ENCODE results near the gene FFAR3. TPM values are rescaled to one million over a fixed set of nuclear protein-coding genes. Genes with fewer than 3 reads are reported as not detected.

Gene FFAR3
- total RNA-seq, 4 donors from 2014 or later, result 0.45 TPM; not detected in 3

DNA sequence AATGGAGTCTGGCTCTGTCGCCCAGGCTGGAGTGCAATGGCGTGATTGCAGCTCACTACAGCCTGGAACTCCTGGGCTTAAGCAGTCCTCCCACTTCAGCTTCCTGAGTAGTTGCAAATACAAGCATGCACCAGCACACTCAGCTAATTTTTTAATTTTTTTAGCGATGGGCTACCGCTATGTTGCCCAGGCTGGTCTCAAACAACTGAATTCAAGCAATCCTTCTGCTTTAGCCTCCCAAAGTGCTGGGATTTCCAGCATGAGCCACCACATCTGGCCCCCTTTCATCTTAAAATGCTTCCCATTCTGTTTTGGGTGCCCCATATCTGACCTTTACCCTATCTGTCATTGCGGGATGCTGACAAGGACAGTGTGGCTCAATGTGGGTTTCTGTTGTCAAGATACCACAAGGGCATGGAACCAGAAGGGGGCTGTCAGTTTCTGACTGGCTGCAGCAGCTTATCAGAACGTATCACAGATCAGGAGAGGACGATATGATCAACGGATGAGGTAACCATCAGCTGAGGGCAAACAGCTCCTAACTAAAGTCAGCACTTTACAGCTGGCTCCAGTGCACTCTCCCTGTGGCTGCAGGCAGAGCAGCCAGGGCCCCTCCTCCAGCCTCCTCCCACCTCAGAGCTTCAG lies 45.0 kb downstream of the FFAR3 start:
- TF ChIP-seq, protein P1, sequence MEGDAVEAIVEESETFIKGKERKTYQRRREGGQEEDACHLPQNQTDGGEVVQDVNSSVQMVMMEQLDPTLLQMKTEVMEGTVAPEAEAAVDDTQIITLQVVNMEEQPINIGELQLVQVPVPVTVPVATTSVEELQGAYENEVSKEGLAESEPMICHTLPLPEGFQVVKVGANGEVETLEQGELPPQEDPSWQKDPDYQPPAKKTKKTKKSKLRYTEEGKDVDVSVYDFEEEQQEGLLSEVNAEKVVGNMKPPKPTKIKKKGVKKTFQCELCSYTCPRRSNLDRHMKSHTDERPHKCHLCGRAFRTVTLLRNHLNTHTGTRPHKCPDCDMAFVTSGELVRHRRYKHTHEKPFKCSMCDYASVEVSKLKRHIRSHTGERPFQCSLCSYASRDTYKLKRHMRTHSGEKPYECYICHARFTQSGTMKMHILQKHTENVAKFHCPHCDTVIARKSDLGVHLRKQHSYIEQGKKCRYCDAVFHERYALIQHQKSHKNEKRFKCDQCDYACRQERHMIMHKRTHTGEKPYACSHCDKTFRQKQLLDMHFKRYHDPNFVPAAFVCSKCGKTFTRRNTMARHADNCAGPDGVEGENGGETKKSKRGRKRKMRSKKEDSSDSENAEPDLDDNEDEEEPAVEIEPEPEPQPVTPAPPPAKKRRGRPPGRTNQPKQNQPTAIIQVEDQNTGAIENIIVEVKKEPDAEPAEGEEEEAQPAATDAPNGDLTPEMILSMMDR (IDR thresholded peaks at IDR 0.05), result no peak
- no peak for TF ChIP-seq POLR2A (IDR thresholded peaks at IDR 0.05)
- no peak overlapping the region for H3K4me3 ChIP-seq (replicated peaks in 1 of 3)
- 74 to 75% methylated on average over 6 to 8 of the region's 8 CpGs for WGBS, 2 donors

DNA sequence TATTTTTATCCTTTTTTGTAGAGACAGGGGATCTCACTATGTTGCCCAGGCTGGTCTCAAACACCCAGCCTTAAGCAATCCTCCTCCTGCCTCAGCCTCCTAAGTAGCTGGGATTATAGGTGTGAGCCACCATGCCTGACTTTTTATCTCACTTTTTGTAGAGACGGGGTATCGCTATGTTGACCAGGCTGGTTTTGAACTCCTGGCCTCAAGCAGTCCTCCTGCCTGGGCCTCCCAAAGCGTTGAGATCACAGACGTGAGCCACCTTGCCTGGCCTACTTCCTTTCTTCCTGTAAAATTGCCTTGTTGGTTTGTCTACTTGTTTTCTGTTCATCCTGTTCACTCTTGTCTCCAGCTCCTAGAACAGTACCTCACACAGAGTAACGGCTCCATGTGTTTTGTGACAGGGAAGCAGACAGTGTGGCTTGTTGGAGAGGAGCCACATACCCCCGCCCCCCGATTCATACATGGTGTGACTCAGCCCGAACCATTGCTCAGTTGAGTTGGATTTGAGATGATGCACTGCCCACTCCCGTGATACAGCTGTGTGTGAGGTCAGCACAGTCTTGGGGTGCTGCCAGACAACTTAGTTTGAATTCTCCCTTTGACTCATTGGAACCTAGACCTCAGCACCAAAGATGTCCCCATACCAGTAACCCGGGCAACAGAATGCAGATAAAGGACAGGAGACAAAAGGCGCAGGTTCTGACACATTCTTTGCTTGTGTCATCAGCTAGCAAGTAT lies 46.8 kb downstream of the FFAR3 start:
- no peak for DNase-seq
- no peak overlapping the region for H3K4me3 ChIP-seq (replicated peaks in 1 of 3)
- H3K27ac ChIP-seq, result no peak overlapping the region
- no peaks in the 10 kb centered on the region for H3K27me3 ChIP-seq
- H3K36me3 ChIP-seq, result no peaks in the 10 kb centered on the region
- TF ChIP-seq, protein P1 (IDR thresholded peaks at IDR 0.05), result no peak
- TF ChIP-seq POLR2A (IDR thresholded peaks at IDR 0.05), result no peak
- 82 to 83% methylated on average over 11 of the region's 11 CpGs for WGBS, 2 donors
- no peaks in the 10 kb centered on the region for H3K9me3 ChIP-seq
- intact Hi-C loops (cut with DNase I), result no loop called here
- no peaks in the 10 kb centered on the region for H3K4me1 ChIP-seq

More for the DNA sequence above, 45.0 kb downstream of the FFAR3 start:
- no peaks in the 10 kb centered on the region for H3K36me3 ChIP-seq
- H3K27me3 ChIP-seq, result no peaks in the 10 kb centered on the region
- no peak overlapping the region for H3K27ac ChIP-seq
- no peaks in the 10 kb centered on the region for H3K4me1 ChIP-seq
- intact Hi-C loops (cut with DNase I), result no loop called here
- no peak for DNase-seq
- H3K9me3 ChIP-seq, result no peaks in the 10 kb centered on the region

DNA sequence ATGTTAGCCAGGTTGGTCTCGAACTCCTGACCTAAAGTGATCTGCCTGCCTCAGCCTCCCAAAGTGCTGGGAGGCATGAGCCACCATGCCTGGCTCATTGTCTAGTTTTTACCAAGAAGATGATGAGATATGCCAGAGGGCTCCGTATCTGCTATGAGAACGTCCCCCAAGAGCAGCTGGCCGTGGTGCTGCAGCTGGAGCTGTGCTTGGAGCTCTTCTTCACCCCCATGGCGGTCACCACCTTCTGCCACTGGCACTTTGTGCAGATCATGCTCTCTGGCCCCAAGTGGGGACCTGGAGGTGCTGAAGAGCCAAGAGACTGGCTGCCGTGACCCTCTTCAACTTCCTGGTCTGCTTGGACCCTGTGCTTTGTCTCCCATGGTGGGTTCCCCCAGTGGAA lies 49.4 kb downstream of the FFAR3 start:
- Histone ChIP-seq H3K9me3 (no peaks in the 10 kb centered on the region), H3K27me3 (no peaks in the 10 kb centered on the region), H3K36me3 (no peaks in the 10 kb centered on the region), H3K27ac (no peak overlapping the region), H3K4me1 (no peaks in the 10 kb centered on the region), H3K4me3 (replicated peaks in 1 of 3) (no peak overlapping the region)
- TF ChIP-seq, protein P1 (IDR thresholded peaks at IDR 0.05), result no peak
- no peak for TF ChIP-seq POLR2A (IDR thresholded peaks at IDR 0.05)
- no peak for DNase-seq
- 71 to 89% methylated on average over 6 of the region's 6 CpGs for WGBS, 2 donors
- intact Hi-C loops (cut with DNase I), result no loop called here

DNA sequence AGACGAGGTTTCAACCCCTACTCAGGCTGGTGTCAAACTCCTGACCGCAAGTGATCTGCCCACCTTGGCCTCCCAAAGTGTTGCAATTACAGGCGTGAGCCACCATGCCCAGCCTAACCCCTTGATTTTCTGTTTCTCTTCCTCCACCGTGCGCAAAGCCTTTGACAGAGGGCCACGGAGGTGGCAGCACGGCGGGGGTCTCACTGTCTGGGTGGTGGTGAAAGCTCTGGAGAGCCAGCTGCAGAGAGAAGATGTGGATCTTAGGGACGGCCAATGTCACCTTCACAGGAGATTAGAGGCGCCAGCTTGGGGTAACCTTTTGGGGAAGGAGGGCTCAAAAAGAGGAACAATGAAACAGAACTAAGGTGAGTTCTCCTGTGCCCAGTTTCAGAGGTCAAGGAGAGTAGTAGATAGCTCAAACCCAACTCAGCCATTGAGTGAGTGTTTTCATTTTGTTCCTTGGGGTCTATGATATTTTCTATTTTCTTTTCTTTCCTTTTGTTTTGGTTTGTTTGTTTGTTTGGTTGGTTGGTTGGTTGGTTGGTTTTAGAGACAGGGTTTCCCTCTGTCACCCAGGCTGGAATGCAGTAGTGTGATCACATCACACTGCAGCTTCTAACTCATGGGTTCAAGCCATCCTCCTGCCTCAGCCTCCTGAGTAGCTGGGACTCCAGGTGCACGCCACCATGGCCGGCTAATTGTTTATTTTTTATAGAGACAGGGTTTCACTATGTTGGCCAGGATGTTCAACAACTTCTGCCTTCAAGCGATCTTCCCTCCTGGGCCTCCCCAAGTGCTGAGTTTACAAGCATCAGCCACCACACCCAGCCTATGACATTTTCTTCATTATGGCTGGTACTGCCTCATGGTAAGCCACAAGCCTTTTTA lies 50.3 kb downstream of the FFAR3 start:
- Histone ChIP-seq H3K36me3 (no peaks in the 10 kb centered on the region), H3K4me1 (no peaks in the 10 kb centered on the region), H3K9me3 (no peaks in the 10 kb centered on the region), H3K27me3 (no peaks in the 10 kb centered on the region), H3K27ac (no peak overlapping the region), H3K4me3 (replicated peaks in 1 of 3) (no peak overlapping the region)
- 90 to 92% methylated on average over 13 of the region's 13 CpGs for WGBS, 2 donors
- TF ChIP-seq, protein P1 (IDR thresholded peaks at IDR 0.05), result no peak
- no peak for DNase-seq
- intact Hi-C loops (cut with DNase I), result no loop called here
